ENCODE data around the gene SPHKAP. TPM values are rescaled to one million over a fixed set of nuclear protein-coding genes. Genes with fewer than 3 reads are reported as not detected.

The SPHKAP gene
- total RNA-seq, 6 experiments from 2014 or later, result not detected

DNA sequence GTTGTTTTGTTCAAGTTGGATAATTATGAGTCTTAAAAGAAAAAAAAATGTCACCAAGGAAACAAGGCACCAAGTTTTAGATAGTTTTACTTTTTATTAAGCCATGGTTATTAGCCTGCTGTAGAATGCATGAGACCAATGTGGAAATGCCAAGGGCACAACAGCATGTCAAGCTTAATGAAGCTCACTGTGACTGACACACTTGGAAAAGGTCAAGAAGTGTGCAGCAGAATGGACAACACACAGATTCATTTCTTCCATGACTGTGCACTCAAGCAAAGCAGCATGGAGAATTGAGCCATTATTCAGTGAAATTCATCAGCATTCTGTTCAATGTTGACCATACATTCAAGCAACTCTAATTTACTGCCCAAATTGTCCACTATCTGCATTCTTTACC lies 23.6 kb downstream of the SPHKAP start:
- H3K27ac ChIP-seq, result no peak overlapping the region
- DNase-seq, result no peak
- no peak for TF ChIP-seq POLR2A (IDR thresholded peaks at IDR 0.05)
- no peak for TF ChIP-seq CTCF (IDR thresholded peaks at IDR 0.05)
- H3K36me3 ChIP-seq, result no peaks in the 10 kb centered on the region
- intact Hi-C loops (cut with DNase I), result no loop called here
- no peaks in the 10 kb centered on the region for H3K9me3 ChIP-seq
- ATAC-seq, result no peak
- H3K4me1 ChIP-seq, result no peaks in the 10 kb centered on the region
- H3K4me3 ChIP-seq, result no peak overlapping the region
- no peaks in the 10 kb centered on the region for H3K27me3 ChIP-seq

DNA sequence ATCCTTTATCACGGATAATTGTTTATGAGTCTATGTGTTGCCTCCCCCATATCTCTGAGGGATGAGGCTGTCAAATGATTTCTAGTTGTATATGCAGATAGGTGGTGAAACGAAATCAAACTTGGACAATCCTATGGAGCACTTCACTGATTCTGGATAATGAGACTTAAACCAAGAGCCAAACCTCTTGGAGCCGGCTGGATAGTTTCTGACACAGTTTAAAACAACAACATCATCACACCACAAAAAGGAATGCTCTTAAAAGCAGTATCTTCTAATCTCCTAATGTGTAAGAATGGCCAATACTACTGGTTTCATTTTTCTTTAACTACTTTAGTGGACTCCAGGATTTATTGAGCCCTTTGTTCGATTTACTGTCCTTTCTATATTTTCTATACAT lies 36.5 kb downstream of the SPHKAP start:
- intact Hi-C loops (cut with DNase I), result no loop called here
- H3K27ac ChIP-seq, result no peak overlapping the region
- TF ChIP-seq CTCF (IDR thresholded peaks at IDR 0.05) (no peak), POLR2A (IDR thresholded peaks at IDR 0.05) (no peak)
- no peak overlapping the region for H3K4me3 ChIP-seq
- H3K36me3 ChIP-seq, result no peaks in the 10 kb centered on the region
- H3K27me3 ChIP-seq, result no peaks in the 10 kb centered on the region
- no peaks in the 10 kb centered on the region for H3K9me3 ChIP-seq
- DNase-seq (no peak), ATAC-seq (no peak)
- no peaks in the 10 kb centered on the region for H3K4me1 ChIP-seq
- 19% methylated on average over 4 of the region's 4 CpGs for WGBS (ENCODE audit: insufficient coverage, low coverage, low lambda C conversion rate, missing lambda C conversion rate)

- DNase-seq (no peak), ATAC-seq (no peak)
- Histone ChIP-seq H3K9me3 (no peaks in the 10 kb centered on the region), H3K27ac (no peak overlapping the region), H3K36me3 (no peaks in the 10 kb centered on the region), H3K27me3 (no peaks in the 10 kb centered on the region), H3K4me1 (no peaks in the 10 kb centered on the region), H3K4me3 (no peak overlapping the region)
- WGBS (ENCODE audit: insufficient coverage, low coverage, low lambda C conversion rate, missing lambda C conversion rate), result 49% methylated on average over 3 of the region's 3 CpGs
- intact Hi-C loops (cut with DNase I), result no loop called here
- TF ChIP-seq POLR2A (IDR thresholded peaks at IDR 0.05), result no peak
These were observed 40.5 kb downstream of the SPHKAP start for GRCh38 chr2:228140934-228141528.

DNA sequence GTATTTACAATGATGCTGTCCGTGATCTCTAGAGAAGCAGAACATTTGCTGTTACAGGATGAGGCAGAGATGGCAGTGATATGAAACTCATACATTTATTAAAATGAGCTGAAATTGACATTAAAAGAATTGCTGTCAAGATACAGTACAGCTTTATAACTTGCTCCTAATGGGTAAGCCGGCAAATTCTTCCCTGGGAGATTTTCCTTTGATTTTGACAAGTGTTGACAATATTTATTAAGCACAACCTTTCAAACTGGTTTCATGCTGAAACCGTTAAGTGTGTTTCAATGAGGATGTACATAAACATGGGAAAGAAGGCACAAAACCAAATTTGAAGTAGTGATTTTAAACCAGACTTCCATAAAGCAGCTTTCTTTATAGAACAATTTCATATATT lies 45.5 kb downstream of the SPHKAP start:
- Histone ChIP-seq H3K36me3 (no peaks in the 10 kb centered on the region), H3K4me3 (no peak overlapping the region), H3K27me3 (no peaks in the 10 kb centered on the region), H3K4me1 (no peaks in the 10 kb centered on the region), H3K27ac (no peak overlapping the region), H3K9me3 (no peaks in the 10 kb centered on the region)
- 58% methylated on average over 3 of the region's 3 CpGs for WGBS (ENCODE audit: insufficient coverage, low coverage, low lambda C conversion rate, missing lambda C conversion rate)
- TF ChIP-seq POLR2A (IDR thresholded peaks at IDR 0.05) (no peak), CTCF (IDR thresholded peaks at IDR 0.05) (no peak)
- DNase-seq (no peak), ATAC-seq (no peak)
- intact Hi-C loops (cut with DNase I), result no loop called here

DNA sequence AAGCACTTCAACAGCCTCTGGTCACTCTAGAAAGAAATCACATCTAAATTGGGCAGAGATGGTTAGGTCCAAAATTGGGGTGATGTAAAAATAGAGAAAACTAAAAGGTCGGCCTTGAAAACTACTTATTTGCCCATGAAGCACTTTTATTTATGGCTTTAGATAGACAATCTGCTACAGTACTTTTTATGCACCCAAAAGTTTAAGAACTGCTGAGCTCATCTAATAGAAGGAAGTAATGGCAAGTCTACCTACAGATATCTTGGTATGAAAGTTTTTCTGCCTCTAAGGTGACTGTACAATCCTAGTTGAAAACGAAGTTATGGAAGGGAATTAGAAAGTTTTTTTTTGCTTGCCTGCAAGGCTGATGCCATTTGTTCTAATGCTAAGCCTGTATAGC lies 46.2 kb downstream of the SPHKAP start:
- Histone ChIP-seq H3K9me3 (no peaks in the 10 kb centered on the region), H3K4me1 (no peaks in the 10 kb centered on the region), H3K27me3 (no peaks in the 10 kb centered on the region), H3K36me3 (no peaks in the 10 kb centered on the region), H3K4me3 (no peak overlapping the region), H3K27ac (no peak overlapping the region)
- intact Hi-C loops (cut with DNase I), result no loop called here
- ATAC-seq, result no peak
- 35% methylated on average over 2 of the region's 2 CpGs for WGBS (ENCODE audit: insufficient coverage, low coverage, low lambda C conversion rate, missing lambda C conversion rate)
- TF ChIP-seq POLR2A (IDR thresholded peaks at IDR 0.05), result no peak
- no peak for TF ChIP-seq CTCF (IDR thresholded peaks at IDR 0.05)
- DNase-seq, result no peak

All from right lobe of liver (tissue), 6 donors.